Measurements from ENCODE around the gene MZT2B.
A peak's percentile ranks its signal among the peaks of the same experiment; 100 is the strongest.
"Not testable (repeated sequence)": the region's sequence is repeated elsewhere in the genome, so short reads cannot be mapped to it uniquely, and the experiment has no call there.

The MZT2B gene

DNA sequence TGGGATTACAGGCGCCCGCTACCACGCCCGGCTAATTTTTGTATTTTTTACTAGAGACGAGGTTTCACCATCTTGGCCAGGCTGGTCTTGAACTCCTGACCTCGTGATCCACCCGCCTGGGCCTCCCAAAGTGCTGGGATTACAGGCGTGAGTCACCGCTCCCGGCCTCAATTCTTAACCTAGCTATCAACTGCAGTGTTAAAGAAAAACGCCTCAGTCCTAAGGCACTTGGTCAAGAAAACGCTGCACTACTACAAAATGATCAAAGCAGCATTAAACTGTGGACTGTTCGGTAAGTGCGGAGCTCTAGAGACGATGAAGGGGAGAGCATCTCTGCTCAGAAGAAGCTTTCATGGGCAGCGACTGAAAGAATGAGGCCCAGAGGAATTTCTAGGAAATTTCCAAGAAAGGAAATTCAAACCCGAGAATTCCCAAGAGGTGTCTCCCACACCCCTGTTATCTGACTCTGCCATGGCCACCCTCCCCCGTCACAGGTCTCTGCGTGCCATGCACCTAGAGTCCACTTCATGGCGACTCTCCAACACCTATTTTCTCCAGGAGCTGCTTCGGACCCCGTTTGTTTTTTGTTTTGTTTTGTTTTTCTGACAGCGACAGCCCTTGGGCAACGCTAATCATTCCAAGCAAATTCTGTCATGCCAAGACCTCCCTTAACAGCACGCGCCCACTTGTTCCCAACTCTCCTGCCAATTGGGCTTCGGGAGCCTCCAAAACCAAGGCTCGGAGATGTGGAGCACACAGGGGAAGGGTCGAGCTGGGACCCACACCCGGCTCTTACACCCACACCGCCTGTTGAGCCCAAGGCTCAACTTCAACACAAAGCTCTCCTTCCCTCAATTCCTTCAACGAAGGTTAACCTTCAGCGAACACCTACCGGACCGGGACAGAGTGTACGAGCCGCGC is 1.4 kb upstream of the MZT2B start:
- DNase-seq, result not testable (repeated sequence)

DNA sequence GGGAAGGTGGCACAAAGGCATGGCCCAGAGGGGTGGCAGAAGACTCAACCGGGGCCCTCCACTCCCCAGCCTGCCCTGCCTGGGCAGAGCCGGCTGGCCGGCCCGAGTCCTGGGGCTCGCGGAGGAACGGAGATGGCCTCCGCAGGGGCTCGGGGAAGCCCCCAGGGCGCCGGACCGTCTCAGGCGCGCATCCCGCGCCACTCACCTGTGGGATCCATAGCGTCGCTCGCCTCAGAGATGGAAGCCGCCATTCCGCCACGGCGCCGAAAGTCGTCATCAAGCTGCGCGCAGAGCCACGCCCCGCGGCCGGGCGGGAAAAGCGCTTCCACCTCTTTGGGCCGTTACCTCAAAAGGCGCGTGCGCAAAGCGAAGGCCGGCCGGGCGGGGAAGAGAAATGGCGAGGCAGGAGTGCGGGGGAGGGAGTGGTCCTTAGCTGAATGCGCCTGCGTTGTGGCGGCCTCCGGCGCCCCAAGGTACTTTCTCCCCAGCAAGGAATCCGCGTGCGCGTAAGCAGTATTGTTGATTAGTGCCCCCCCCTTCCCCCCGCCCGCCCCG is 660 bp upstream of the MZT2B start, which contains the start of gene SMPD4:
TSS of gene SMPD4 (minus strand) at position 278 of the 555 bp plus-strand sequence. CDS start 5,010 bp downstream, outside the sequence.
- DNase-seq, result peak; percentile 89

DNA sequence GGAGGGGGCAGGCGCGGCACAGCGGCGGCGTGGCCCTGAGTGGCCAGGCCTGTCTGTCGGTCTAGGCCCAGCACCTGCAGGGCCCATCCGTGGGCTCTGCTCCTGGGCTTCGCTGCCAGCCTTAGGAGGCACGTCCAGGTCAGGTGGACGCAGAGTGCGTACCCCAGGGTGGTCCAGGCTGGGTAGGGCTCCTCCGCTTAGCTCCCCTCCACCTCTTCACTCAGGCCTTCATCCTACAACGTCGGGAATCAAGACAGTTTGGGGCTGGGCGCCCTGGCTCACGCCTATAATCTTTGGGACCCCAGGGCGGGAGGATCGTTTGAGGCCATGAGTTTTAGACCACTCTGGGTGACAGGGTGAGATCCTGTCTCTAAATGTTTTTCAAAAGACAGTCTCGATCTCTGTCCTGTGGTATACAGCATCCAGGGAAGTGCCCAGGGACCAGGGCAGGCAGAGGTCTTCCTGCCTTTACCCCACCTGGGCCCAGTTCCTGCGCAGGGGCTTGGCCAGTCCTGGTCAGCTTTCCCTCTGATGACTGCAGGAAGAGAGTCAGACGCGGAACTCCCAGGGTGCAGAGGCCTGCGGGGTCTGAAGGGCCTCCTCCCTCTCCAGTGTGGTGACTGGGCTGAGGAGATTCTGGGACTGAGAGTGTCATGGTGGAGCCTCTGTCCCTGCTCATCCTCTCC is 907 bp downstream of the MZT2B start:
- DNase-seq, result not testable (repeated sequence)

DNA sequence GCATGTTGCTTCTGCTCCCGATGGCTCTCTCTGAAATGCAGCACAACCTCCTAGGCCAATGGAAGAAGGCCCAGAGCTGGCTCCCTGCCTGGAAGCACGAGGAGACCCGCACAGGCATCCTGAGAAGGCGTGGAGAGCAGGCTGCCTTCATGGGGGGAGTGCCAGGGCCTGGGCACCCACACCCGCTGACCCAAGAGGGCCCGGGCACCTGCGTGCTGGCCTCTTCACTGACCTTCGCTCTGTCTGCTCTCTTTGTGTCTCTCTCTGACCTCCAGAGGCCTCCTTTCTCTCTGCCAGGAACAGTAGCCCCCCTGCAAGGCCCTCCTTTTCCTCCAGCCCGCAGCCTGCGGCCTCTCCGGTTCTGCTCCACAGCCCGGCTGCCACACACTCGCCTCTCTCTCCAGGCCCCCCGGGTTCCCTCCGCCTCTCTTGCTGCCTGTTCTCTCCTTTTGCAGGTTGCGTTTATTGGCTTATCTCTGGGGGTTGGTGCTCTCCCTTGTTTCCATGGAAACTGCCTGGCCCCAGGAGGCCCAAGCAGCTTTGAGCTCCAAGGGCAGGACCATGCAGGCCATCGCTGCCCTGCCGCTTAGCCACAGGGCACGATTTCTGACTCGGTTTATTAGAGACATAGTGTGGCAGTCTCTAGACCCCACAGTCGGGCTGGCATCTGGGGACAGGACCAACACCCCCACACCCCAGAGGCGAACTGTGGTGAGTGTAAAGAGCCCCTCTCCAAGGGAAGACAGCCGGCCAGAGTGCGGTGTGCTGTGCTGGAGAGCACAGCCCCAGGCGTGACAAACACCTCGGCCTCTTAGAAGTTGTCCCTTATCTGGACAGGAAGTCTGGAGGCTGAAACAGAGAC is 1.7 kb downstream of the MZT2B start:
- DNase-seq, result no peak

DNA sequence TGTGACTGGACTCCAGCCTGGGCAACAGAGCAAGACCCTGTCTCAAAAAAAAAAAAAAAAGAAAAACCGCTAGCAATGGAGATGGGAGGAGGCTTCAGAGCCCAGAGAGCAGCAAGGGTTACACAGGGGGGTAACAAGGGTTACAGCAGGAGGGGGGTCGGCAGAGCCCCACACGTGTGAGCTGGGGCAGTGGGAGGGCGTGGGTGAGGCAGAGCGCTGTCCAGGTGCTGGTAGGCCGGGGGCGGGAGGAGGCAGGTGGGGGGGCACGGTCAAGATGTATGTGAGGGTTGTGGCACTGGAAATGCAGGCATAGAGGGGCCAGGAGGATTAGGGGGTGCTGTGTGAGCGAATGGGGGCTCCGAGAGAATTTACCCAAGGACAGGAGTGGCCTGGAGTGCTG is 3.4 kb downstream of the MZT2B start:
- no peak for DNase-seq

DNA sequence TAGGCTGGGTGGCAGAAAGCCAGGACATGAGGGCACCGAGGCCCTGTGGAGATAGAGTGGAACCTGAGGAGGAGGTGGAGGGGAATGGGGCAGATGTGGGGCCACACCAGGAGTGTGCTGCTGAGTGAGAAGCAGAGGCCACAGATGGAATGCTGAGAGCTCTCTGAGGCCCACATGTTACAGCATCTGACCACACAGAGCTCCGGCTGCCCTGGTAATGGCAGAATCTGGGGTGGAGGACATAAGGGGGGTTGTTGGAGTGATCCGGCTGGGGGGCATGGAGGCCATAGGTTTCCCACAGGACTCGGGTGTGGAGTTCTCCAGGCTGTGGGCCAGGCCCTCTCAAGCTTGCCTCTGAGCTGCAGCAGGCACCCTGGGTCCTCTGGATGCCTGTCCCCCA is 3.8 kb downstream of the MZT2B start:
- DNase-seq, result no peak

DNA sequence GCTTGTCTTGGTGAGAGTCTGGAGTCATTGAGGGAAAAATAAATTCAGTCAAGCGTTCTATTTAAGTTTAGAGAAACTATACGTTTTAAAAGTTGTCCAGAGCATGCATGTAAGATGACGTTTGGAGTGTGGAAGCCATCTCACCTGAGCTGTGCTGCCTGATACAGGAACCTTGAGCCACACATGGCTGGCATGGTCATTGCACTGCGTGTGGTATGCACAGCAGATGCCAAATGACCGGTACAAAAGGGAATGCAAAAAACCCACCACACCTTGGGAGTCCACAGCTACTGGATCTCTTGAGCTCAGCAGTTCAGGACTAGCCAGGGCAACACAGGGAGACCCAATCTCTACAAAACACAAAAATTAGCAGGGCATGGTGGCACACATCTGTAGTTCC is 4.3 kb downstream of the MZT2B start:
- DNase-seq, result no peak

DNA sequence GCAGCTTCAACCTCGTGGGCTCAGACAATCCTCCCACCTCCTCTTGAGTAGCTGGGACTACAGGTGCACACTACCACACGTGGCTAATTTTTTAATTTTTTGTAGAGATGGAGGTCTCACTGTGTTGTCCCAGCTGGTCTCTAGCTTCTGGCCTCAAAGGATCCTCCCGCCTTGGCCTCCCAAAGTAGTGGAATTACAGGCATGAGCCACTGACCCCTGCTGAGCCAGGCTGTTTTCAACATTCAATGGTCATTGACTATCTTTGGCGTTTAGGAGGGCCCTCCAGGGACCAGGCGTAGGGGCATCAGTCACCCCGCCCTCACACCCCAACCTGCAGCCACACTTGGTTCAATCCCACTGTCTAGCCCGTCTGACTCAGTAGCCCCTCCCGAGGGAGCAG is 5.2 kb downstream of the MZT2B start:
- no peak for DNase-seq

DNA sequence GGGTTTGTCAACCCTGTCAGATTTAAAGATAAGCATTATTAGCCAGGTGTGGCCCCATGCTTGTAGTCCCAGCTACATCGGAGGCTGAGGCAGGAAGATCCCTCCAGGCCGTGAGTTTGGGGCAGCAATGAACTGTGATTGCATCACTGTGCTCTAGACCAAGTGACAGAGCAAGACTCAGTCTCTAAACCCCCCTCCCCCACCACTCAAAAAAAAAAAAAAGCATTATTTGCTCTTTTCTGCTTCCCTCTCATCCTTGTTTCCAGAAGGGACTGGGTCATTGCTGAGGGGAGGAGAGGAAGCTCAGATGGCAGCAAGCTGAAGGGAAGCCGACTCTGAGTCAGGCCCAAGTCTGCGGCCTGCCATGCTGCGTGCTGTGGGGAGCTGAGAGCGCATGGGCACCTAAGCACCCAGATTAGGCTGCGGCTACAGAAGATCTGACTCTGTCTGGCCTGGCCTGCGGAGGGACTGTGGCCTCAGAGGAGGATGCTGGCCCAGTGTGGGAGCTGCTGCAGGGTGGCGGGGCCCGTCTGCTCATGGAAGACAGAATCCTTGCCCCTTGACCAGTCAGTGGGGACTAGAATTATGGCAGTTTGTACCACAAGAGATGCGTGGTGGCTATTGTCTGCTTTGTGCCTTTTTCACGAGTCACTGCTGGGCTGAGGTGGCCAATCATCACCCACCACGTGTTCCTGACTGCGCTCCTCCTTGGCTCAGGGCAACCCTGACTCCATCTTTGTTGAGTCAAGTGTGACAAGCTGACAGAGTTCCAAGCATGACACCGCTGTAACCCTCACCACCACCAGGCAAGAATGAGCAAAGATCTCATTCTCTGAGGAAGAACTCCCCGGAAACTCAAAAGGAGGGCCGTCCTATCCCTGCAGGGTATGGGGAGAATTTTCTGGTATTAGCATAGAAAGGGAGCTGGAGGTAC is 6.1 kb downstream of the MZT2B start:
- peak; percentile 32 for DNase-seq

DNA sequence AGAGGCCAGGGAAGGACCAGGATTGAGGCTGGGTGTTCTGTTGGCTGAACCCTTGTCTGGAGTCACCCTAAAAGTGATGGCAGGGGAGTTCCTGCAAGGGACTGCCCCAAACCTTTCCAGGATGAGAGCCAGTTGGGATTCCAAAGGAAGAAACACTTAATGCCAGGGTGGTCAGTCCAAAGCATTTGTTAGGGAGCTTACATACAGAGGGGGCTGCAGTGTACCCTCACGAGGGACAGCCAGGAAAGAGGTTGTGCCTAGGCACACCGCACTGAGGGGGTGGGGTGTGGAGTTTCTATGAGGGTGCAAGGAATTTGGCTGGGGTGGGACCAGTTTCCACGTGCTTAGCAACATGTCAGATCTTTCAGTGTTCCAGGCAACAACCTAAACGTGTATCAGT is 6.9 kb downstream of the MZT2B start:
- DNase-seq, result not testable (repeated sequence)

DNA sequence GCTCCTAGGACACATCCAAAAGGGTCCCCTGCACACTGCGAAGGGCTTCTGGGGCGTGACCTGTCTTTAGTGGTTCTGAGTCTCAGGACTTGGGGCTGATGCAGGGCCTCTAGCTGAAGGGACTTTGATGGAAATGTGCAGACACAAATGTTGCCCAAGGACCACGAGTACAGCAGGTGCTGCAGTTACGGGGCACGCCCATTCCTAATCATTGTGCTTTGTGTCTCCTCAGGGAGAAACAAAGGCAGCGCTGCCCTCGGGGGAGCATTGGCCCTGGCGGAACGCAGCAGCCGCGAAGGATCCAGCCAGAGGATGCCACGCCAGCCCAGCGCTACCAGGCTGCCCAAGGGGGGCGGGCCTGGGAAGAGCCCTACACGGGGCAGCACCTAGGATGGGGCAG is 8.2 kb downstream of the MZT2B start:
- no peak for DNase-seq

DNA sequence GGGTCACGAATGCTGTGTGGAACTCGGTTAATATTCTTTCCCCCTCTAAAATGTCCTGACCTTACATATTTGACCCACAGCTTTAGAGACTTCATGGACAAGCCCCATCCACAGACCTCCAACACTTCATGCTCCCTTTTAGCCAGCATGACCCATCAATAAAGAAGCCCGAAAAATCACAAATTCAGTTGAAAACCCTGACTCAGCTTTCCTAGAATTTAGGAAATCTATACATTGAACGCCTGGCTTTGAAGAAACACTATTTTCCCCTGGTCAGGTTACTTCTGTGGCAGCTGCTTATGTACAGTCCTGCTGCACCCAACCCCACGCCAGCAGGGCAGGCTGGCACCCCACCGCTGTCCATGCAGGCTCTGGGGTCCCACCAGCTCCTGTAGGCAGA is 9.3 kb downstream of the MZT2B start:
- DNase-seq, result not testable (repeated sequence)

DNA sequence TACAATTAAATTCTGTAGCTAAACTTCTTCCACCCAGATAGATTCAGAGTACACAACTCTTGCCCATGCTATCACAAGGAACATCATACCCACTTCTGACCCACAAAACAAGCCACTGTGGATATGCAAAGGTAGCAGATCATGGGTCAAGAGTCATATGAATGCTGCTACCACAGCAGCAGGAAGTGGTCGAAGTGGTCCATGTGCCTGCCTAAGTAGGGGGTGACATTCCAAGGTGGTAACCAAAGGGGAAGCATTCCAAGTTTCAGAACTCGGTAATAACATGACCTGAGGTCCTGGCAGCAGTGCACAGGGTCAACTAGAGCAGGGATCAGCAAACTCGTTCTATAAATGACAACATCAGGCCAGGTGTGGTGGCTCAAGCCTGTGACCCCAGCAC is 10.4 kb downstream of the MZT2B start:
- DNase-seq, result not testable (repeated sequence)

DNA sequence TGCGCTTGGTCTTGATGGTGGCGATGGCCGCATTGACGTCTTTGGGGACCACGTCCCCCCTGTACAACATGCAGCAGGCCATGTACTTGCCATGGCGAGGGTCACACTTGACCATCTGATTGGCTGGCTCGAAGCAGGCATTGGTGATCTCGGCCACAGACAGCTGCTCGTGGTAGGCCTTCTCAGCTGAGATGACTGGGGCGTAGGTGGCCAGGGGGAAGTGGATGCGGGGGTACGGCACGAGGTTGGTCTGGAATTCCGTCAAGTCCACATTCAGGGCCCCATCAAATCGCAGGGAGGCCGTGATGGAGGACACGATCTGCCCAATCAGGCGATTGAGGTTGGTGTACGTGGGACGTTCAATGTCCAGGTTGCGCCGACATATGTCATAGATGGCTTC is 11.8 kb downstream of the MZT2B start:
- DNase-seq, result not testable (repeated sequence)

DNA sequence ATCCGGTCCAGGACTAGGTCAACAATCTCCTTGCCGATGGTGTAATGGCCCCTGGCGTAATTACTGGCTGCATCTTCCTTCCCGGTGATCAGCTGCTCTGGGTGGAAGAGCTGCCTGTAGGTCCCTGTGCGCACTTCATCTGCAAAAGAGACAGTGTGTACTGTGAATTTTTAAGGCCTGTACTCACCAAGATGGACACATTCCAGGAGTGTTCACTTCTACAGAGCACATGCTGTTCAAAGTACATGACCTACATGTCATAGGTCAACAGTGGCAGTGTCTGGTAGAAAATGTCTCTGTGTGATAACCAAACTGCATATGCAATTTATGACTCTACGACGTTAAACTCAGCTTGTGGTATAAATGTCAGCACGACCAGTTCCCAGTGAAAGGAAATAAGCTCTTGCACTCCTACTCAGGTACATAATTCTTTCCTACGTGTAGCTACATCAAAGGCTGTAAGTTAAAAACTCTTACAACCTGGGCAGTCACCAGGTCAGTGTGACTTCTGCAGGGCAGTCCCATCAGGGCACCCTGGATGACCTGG is 13.1 kb downstream of the MZT2B start:
- DNase-seq, result not testable (repeated sequence)

DNA sequence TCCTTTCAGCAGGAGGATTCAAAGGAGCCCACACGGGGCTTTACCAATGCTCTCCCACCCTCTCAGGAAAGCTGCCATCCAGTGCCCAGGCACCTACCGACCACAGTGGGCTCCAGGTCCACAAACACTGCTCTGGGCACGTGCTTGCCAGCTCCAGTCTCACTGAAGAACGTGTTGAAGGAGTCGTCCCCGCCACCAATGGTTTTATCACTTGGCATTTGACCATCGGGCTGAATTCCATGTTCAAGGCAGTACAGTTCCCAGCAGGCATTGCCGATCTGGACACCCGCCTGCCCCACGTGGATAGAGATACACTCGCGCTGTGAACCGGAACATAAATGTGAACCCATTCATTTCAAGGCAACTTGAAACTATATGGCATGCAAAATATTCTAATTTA is 14.0 kb downstream of the MZT2B start:
- DNase-seq, result not testable (repeated sequence)

DNA sequence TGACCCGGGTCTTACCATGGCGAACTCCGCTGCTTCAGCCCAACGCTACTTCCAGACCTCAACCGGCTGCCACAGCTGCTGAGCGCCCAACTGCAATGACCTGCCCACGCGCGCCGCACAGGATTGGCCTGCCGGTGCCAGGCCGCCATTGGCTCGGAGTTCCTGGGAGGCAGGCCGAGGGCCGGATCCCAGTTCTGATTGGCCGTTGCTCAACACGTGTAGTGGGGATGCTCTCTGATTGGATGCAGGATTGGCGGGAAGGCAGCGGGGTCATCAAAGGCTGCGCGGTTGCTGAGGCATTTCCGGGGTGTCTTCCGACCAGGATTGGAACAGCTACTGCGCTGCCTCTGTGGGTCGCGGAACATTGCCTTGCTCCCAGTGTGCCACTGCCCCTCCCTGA is 16.3 kb downstream of the MZT2B start, which contains the start of gene TUBA3E:
TSS of gene TUBA3E (minus strand) at position 97 of the 400 bp plus-strand sequence. CDS start at position 18, 79 bp downstream.
- no peak for DNase-seq

DNA sequence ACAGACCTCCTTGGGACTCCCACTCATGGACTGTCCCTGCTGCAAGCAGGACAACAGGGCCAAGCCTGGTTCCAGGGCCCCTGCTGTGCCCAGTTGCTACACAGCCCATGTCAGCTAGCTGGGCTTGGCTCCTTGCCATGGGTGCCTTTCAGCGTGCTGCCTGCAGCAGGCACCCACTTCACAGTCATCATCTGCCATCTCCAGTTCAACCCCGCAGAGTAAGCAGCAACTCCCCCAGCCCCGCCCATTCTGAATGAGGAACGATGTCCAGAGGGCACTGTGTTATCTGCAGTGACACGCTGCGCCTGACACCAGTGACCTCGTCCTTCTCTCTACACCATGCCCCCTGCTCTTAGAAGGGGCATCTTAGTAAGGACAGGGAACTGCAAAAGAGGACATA is 20.5 kb downstream of the MZT2B start:
- not testable (repeated sequence) for DNase-seq

DNA sequence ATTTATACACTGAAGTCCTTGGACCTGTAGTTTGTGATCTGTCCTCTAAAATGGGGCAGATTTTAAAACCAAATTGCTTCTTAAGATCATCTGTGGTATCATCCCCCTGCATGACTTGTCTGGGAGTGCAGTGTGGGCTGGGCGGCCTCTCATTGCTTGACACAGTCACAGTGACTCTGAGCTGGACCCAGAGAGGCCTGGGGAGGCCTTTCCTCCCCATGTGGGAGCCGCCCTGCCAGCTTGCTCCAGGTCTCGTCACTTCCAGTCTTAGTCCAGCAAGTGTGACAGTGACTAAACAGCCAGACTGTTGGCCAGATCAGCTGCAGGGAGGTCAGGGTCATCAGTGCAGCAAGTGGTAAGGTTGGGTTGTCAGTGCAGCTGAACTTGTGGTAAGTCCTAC is 21.1 kb downstream of the MZT2B start:
- not testable (repeated sequence) for DNase-seq

DNA sequence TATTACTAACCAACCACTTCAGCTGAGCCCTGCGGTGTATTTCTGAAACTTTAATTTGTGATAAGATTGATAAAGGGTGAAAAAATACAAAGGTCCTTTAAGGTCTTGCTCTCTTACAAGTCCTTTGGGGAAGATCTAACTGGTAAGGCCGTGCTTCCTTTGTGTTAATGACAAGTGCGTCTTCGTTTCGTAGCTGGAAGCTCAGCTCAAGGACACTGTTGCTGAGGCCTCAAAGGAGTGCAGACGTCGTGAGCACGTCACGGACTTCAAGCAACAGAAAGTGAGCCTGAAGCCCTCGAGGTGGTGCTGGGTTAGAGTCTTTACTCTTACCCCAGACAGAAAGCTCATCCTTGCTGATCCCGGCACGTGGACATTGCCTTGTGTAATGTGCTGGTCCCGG is 25.0 kb downstream of the MZT2B start:
- DNase-seq, result not testable (repeated sequence)

DNA sequence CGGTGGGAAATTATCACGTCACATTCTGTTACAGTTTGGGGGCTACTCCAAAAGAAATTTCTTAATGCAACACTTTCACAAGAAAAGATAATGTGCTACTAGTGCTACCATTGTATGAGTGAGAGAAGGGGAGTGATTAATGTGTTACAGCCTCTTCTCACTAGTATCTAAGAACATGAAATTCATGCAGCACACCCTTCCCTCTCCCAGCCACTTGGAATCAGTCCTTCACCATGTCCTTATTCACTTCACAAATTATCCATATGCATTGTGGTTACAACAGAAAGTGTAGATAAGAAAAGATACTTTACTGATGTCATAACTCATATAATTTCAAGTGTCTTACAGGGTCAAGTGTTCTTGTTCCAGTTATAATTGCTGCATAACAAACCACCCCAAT is 37.1 kb downstream of the MZT2B start:
- DNase-seq, result not testable (repeated sequence)
